Activated CD4-positive, alpha-beta memory T cell treated with anti-CD3 and anti-CD28 coated beads, Interleukin-2, amount 10 ng/mL, durations not matched to agents 7 days and 5 days (primary cell): Measurements from ENCODE around the gene SATB1. TPM values are rescaled to one million over a fixed set of nuclear protein-coding genes. Genes with fewer than 3 reads are reported as not detected.

Experiments
- CTCF ChIA-PET: fragments of 350-600 bp; sonication (Branson Sonifier 250); formaldehyde crosslinking; loops from one replicate; lab custom pipeline; 2021; ENCODE audit warnings: antibody characterized with exemption, inconsistent platforms; lab: Charles Lee
- POLR2A ChIA-PET: fragments of 350-600 bp; sonication (Branson Sonifier 250); formaldehyde crosslinking; loops from one replicate; lab custom pipeline; 2021; ENCODE audit warnings: antibody characterized with exemption; lab: Charles Lee
- DNase-seq: peaks from one replicate; pipeline ENCODE4 v3.0.0-alpha.2; 2020
- H3K27ac Mint-ChIP-seq: one replicate; pipeline ENCODE4 v1.8.0; 2021; ENCODE audit warnings: mild to moderate bottlenecking, mixed read lengths
- H3K27me3 Mint-ChIP-seq: one replicate; pipeline ENCODE4 v1.8.0; 2021; ENCODE audit warnings: mixed read lengths
- H3K36me3 Mint-ChIP-seq: one replicate; pipeline ENCODE4 v1.8.0; 2021; ENCODE audit warnings: low read depth, mixed read lengths
- H3K4me1 Mint-ChIP-seq: one replicate; pipeline ENCODE4 v1.8.0; 2021; ENCODE audit warnings: mixed read lengths
- H3K4me3 Mint-ChIP-seq: one replicate; pipeline ENCODE4 v1.8.0; 2021; ENCODE audit warnings: mild to moderate bottlenecking, mixed read lengths
- H3K9me3 Mint-ChIP-seq: one replicate; pipeline ENCODE4 v1.8.0; 2021; ENCODE audit warnings: mixed read lengths
- total RNA-seq, 2 experiments: library from RNA; stranded (reverse); gene quantifications; one replicate each; pipeline ENCODE4 v1.2.3, GENCODE V29; 2021

SATB1 gene
- total RNA-seq, 2 experiments from 2014 or later, result 263 to 267 TPM

GRCh38 chr3:18443665-18444594 lies 18.8 kb upstream of the SATB1 start:
- Mint-ChIP-seq H3K4me3 (peak overlapping the region; percentile 94), H3K4me1 (peaks cover 45% of the 10 kb centered on the region), H3K36me3 (peaks cover 68% of the 10 kb centered on the region), H3K27ac (peak overlapping the region; percentile 91), H3K9me3 (peaks cover 6% of the 10 kb centered on the region), H3K27me3 (no peaks in the 10 kb centered on the region)
- ChIA-PET POLR2A (interaction anchor here (0.6 to 8.1 kb wide), 26 partner anchors 11 to 545 kb away, joined by 3 to 145 read pairs (median 6); partner anchors contain the start of gene SATB1), CTCF (interaction anchor here (1.0 to 1.4 kb wide), 8 partner anchors 8 to 315 kb away, joined by 3 to 17 read pairs (median 4); no protein-coding TSS in a partner anchor)
- DNase-seq, result peak; percentile 36

GRCh38 chr3:18442756-18443664 lies 17.9 kb upstream of the SATB1 start:
- Mint-ChIP-seq H3K27ac (peak overlapping the region; percentile 91), H3K27me3 (no peaks in the 10 kb centered on the region), H3K4me3 (peak overlapping the region; percentile 94), H3K36me3 (peaks cover 67% of the 10 kb centered on the region), H3K9me3 (peaks cover under 1% of the 10 kb centered on the region), H3K4me1 (peaks cover 45% of the 10 kb centered on the region)
- CTCF ChIA-PET, result interaction anchor here (0.9 to 1.2 kb wide), 2 partner anchors 16 to 316 kb away, joined by 3 read pairs; no protein-coding TSS in a partner anchor
- DNase-seq, result peak; percentile 36
- POLR2A ChIA-PET, result interaction anchor here (0.6 to 8.1 kb wide), 13 partner anchors 10 to 300 kb away, joined by 3 to 145 read pairs (median 4); partner anchors contain the start of gene SATB1

DNA sequence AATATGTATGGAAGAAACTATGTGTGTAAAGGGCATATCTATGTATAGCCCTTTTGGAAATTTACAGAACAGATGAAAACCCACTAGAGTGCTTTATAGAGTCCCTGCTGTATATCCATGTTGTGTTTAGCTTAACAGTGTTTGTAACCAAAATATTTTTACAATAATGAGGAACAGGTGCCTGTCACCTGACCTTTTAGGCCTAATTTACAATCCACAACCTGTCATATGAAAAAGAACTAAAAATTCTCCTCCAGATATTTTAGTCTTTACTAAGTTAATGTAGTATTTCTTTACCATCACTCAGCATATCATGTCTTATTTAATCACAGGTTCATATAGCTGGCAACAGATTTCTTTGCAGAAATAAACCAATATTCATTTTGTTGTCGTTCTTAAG lies 16.4 kb upstream of the SATB1 start:
- Mint-ChIP-seq H3K4me3 (peak overlapping the region; percentile 73), H3K27ac (peak overlapping the region; percentile 84), H3K4me1 (peaks cover 38% of the 10 kb centered on the region), H3K9me3 (no peaks in the 10 kb centered on the region), H3K27me3 (no peaks in the 10 kb centered on the region), H3K36me3 (peaks cover 65% of the 10 kb centered on the region)
- no peak for DNase-seq
- ChIA-PET POLR2A (interaction anchor here (1.2 to 8.1 kb wide), 8 partner anchors 9 to 300 kb away, joined by 3 to 145 read pairs (median 14); partner anchors contain the start of gene SATB1), CTCF (interaction anchor here (0.9 to 1.4 kb wide), 2 partner anchors 14 to 317 kb away, joined by 3 read pairs; no protein-coding TSS in a partner anchor)

- H3K9me3 Mint-ChIP-seq, result no peaks in the 10 kb centered on the region
- no peaks in the 10 kb centered on the region for H3K27me3 Mint-ChIP-seq
- H3K4me3 Mint-ChIP-seq, result peak overlapping the region; percentile 73
- peaks cover 73% of the 10 kb centered on the region for H3K36me3 Mint-ChIP-seq
- ChIA-PET POLR2A (interaction anchor here (1.6 to 8.1 kb wide), 5 partner anchors 7 to 274 kb away, joined by 3 to 145 read pairs (median 79); partner anchors contain the start of gene SATB1), CTCF (interaction anchor here (1.2 kb wide), 1 partner anchor 9 kb away, joined by 3 read pairs; no protein-coding TSS in a partner anchor)
- DNase-seq, result no peak
- H3K4me1 Mint-ChIP-seq, result peaks cover 43% of the 10 kb centered on the region
- H3K27ac Mint-ChIP-seq, result peak overlapping the region; percentile 84
Observed at GRCh38 chr3:18440066-18440722, 15.1 kb upstream of the SATB1 start.

DNA sequence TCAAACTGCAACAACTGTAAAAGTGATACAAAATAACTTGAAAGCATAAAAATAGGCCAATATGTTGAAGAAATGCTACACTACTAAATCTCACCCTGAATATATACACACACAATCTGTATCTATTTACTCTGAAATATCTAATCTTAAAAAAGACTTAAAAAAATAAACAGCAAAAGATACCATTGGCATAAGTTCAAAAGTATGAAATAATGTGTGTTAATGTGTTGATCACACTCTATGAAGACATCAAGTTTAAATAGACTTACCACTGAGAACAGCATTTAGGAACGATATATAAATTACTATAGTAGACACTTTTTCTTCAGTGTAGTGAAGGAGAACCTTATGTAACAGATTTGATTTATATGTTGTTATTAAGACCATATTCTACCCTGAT lies 14.1 kb upstream of the SATB1 start:
- peak overlapping the region; percentile 73 for H3K4me3 Mint-ChIP-seq

DNA sequence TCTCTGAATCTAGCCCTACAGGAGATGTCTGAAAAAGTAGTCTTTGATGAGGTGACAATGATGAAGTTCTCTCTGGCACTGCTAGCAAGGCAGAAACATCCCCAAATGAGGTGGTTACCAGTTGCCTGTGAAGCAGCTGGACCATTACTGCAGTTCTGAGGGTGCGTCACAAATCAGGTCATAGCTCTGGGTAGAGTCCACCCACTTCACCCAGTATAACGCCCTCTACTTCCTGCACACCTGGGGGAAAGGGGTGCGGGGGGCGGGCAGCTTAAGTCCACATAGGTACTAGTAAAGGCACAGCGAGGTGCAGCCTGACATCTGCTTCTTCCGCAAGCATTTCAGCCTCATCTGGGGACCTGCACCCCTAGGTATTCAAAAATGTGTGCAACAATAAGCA lies 13.4 kb upstream of the SATB1 start:
- CTCF ChIA-PET, result interaction anchor here (0.5 to 1.0 kb wide), 3 partner anchors 8 to 340 kb away, joined by 3 read pairs; partner anchors contain the start of gene SATB1
- Mint-ChIP-seq H3K27me3 (no peaks in the 10 kb centered on the region), H3K27ac (peak overlapping the region; percentile 84), H3K9me3 (no peaks in the 10 kb centered on the region), H3K4me1 (peaks cover 51% of the 10 kb centered on the region), H3K4me3 (peak overlapping the region; percentile 73), H3K36me3 (peaks cover 70% of the 10 kb centered on the region)
- DNase-seq, result peak; percentile 67
- POLR2A ChIA-PET, result interaction anchor here (0.9 to 10.5 kb wide), 11 partner anchors 10 to 309 kb away, joined by 3 to 180 read pairs (median 6); partner anchors contain the start of gene SATB1

More for the DNA sequence above, 14.1 kb upstream of the SATB1 start:
- Mint-ChIP-seq H3K27me3 (no peaks in the 10 kb centered on the region), H3K27ac (peak overlapping the region; percentile 84), H3K36me3 (peaks cover 77% of the 10 kb centered on the region), H3K4me1 (peaks cover 51% of the 10 kb centered on the region), H3K9me3 (no peaks in the 10 kb centered on the region)
- DNase-seq, result no peak
- CTCF ChIA-PET, result interaction anchor here (1.2 kb wide), 1 partner anchor 8 kb away, joined by 3 read pairs; no protein-coding TSS in a partner anchor
- POLR2A ChIA-PET, result interaction anchor here (1.6 to 10.5 kb wide), 4 partner anchors 7 to 277 kb away, joined by 17 to 180 read pairs (median 112); partner anchors contain the start of gene SATB1

DNA sequence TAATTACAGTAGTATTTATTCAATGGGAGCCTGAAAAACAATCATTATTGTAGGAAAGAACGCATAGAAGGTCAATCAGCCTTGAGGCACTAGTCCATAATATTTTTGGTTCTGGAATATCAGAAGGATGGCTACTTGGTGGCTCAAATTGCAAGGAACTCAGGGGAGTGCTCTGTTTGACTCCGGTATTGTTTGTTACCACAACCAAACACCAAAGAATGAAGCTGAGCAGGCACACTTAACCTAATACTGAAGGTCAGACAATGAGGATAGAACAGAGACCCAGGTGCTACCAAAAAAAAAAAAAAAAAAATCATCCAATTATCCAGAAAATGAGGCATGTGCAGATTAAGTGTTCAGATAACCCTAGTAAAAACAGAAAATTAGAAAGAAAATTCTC lies 11.1 kb upstream of the SATB1 start:
- H3K4me1 Mint-ChIP-seq, result peaks cover 66% of the 10 kb centered on the region
- POLR2A ChIA-PET, result interaction anchor here (1.4 to 10.5 kb wide), 6 partner anchors 7 to 322 kb away, joined by 4 to 180 read pairs (median 10); partner anchors contain the start of gene SATB1
- no peaks in the 10 kb centered on the region for H3K27me3 Mint-ChIP-seq
- peaks cover 73% of the 10 kb centered on the region for H3K36me3 Mint-ChIP-seq
- CTCF ChIA-PET, result interaction anchor here (0.7 to 1.4 kb wide), 5 partner anchors 9 to 322 kb away, joined by 3 to 6 read pairs (median 4); no protein-coding TSS in a partner anchor
- H3K27ac Mint-ChIP-seq, result peak overlapping the region; percentile 79
- DNase-seq, result no peak
- H3K9me3 Mint-ChIP-seq, result no peaks in the 10 kb centered on the region
- H3K4me3 Mint-ChIP-seq, result peak overlapping the region; percentile 80

DNA sequence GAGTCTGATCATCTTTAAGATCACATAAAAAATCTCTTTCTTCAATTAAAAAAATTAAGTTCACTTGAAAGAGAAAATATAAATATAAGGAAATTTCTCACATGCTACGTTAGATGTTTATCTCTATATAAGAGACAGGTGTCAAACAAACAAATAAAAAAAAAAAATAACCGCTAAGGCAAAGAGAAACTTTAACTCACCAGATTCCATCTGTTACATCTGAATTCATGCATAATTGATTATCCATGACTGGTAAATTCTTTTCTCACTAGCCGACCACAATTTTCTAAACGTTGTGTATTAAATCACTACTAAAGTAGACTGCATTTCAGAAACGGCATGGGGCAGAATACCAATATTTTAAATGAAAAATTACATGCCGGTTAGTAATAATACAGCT lies 9.6 kb upstream of the SATB1 start:
- POLR2A ChIA-PET, result interaction anchor here (8.2 to 10.5 kb wide), 2 partner anchors 8 to 14 kb away, joined by 145 to 180 read pairs; partner anchors contain the start of gene SATB1
- Mint-ChIP-seq H3K27me3 (no peaks in the 10 kb centered on the region), H3K4me3 (peak overlapping the region; percentile 80), H3K27ac (peak overlapping the region; percentile 79), H3K4me1 (peaks cover 71% of the 10 kb centered on the region), H3K36me3 (peaks cover 70% of the 10 kb centered on the region), H3K9me3 (no peaks in the 10 kb centered on the region)
- no peak for DNase-seq
- CTCF ChIA-PET, result no interaction called here

- peak overlapping the region; percentile 73 for H3K4me3 Mint-ChIP-seq
- ChIA-PET CTCF (interaction anchor here (1.5 kb wide), 1 partner anchor 127 kb away, joined by 3 read pairs; no protein-coding TSS in a partner anchor), POLR2A (interaction anchor here (1.5 to 10.5 kb wide), 5 partner anchors 10 to 326 kb away, joined by 5 to 180 read pairs (median 6); partner anchors contain the start of gene SATB1)
- H3K4me1 Mint-ChIP-seq, result peaks cover 72% of the 10 kb centered on the region
- H3K36me3 Mint-ChIP-seq, result peaks cover 68% of the 10 kb centered on the region
- no peaks in the 10 kb centered on the region for H3K9me3 Mint-ChIP-seq
- no peaks in the 10 kb centered on the region for H3K27me3 Mint-ChIP-seq
- no peak for DNase-seq
- H3K27ac Mint-ChIP-seq, result peak overlapping the region; percentile 85
Observed at GRCh38 chr3:18432752-18433151, 7.6 kb upstream of the SATB1 start.

GRCh38 chr3:18431266-18431665 lies 6.1 kb upstream of the SATB1 start:
- H3K9me3 Mint-ChIP-seq, result no peaks in the 10 kb centered on the region
- no peak for DNase-seq
- CTCF ChIA-PET, result interaction anchor here (0.5 to 3.7 kb wide), 7 partner anchors 8 to 327 kb away, joined by 3 to 17 read pairs (median 4); no protein-coding TSS in a partner anchor
- peak overlapping the region; percentile 85 for H3K27ac Mint-ChIP-seq
- H3K27me3 Mint-ChIP-seq, result no peaks in the 10 kb centered on the region
- POLR2A ChIA-PET, result interaction anchor here (0.8 to 10.5 kb wide), 13 partner anchors 10 to 327 kb away, joined by 3 to 180 read pairs (median 6); partner anchors contain the start of gene SATB1
- peaks cover 77% of the 10 kb centered on the region for H3K4me1 Mint-ChIP-seq
- H3K36me3 Mint-ChIP-seq, result peaks cover 59% of the 10 kb centered on the region
- peak overlapping the region; percentile 73 for H3K4me3 Mint-ChIP-seq
